GM20000 (cell line): ENCODE results near the gene HIP1R.

ENCODE experiments used
- DNase-seq: peaks from one replicate; pipeline ENCODE4 v3.0.0; 2012; ENCODE audit warnings: low spot score
- TF ChIP-seq, protein P1 (sequence below): IDR thresholded peaks from 2 replicates; pipeline ENCODE4 v1.5.1; 2012; ENCODE audit warnings: mild to moderate bottlenecking, control low read depth; ENCODE audit errors: extremely low read depth, missing control alignments

The HIP1R gene

DNA sequence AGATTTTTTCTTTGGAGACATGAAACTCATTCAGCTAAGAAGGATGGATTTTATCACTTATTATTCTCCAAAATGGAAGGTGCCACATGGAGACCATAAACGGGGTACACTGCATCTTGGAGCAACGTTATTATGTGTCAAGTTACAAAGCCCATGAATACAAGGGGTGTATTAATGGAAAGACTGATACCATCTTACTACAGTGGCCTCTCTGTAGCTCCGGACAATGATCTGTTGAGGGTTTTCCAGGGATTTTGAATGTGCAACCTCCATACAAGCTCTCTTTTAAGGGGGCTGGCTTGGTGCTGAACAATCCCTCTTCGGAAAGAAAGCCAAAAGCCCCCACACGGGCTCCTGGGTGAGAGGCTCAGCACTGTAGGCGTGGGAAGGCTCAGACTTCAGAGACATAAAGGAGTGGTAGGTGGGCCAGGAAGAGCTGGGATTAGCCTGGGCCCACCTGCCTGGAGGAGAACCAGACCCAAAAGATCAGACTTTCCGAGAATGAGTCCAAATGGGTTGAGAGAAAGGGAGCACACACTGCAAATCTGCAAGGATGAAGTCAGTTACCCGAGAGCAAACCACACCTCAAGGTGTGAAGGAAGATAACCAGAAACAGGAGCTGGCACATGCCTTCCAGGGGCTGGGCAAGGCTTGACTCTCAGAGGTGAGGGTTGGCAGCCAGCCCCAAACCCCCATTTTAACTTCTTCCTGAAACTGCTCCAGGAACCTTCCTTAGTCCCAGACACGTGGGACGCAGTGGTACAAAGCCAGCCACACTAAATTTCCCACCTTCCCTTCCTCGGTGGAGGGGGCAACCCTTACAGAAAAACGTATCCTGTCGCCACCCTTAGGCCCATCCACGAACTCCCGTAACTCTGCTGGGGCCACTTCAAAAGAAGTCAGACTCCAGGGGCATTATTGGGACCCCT, 59.2 kb downstream of the HIP1R start:
- no peak for DNase-seq
- TF ChIP-seq, protein P1, sequence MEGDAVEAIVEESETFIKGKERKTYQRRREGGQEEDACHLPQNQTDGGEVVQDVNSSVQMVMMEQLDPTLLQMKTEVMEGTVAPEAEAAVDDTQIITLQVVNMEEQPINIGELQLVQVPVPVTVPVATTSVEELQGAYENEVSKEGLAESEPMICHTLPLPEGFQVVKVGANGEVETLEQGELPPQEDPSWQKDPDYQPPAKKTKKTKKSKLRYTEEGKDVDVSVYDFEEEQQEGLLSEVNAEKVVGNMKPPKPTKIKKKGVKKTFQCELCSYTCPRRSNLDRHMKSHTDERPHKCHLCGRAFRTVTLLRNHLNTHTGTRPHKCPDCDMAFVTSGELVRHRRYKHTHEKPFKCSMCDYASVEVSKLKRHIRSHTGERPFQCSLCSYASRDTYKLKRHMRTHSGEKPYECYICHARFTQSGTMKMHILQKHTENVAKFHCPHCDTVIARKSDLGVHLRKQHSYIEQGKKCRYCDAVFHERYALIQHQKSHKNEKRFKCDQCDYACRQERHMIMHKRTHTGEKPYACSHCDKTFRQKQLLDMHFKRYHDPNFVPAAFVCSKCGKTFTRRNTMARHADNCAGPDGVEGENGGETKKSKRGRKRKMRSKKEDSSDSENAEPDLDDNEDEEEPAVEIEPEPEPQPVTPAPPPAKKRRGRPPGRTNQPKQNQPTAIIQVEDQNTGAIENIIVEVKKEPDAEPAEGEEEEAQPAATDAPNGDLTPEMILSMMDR = no peak

DNA sequence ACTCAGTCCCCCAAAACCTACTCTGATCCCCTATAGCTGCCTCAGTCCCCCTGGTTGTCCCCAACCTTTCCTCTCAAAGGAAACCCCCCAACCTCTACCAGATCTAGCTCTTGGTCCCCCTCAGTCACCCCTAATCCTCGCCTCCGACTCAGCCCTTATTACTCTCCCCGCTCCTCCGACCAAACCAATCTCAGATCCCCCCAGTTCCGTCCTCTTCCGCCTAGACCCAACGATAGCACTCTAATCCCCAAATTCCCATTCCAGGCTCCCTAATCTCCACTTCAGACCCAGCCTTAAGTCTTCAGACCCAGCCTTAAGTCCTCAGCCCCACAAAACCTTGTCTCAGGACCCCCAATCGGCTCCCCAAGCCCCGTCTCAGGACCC, 60.1 kb downstream of the HIP1R start:
- no peak for DNase-seq
- TF ChIP-seq, protein P1 = no peak

DNA sequence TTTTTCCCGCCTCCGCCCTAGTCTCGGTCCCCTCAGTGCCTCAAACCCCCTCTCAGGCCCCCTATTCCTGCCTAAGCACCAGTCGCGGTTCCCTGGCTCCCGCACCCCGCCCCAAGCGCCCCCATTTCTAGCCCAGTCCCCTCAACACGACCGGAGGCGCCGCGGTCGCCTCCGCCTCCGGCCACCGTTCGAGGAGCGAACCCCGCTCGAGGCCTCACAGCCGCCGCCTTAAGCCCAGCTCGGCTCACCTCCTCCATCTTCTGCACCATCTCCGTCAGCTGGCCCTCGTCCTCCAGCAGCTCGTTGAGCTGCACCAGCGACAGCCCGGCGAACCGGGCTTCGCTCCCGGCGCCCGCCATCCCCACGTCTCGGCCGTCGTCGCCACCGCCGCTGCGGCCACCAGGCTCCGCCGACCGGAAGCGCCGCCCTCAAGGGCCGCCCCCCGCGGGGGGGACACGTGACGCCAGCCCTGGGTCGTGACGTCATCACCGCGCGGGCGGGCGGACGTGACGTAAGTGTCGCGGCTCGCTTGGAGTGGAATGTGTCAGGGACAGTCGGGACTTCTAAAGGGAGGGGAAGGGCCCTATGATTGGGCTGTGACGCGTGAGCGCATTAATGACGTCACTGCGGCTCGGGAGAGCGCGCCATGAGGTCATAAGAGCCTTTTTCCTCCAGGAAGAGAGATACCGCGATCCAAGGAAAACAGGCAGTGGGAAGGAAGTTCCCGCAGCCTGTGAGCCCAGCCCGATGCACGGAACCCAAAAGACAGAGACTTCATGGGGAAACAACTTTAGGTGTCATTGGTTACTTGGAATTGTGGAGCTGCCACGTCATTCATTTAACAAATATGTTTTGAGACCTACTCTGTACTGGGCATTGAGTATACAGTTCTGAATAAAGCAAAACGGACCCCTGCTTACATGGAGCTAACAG, 60.7 kb downstream of the HIP1R start, which contains the start of gene VPS37B:
Gene VPS37B (minus strand): TSS at position 421 of the 933 bp plus-strand sequence. CDS start 62 bp downstream, at position 359.
- TF ChIP-seq, protein P1 = no peak
- DNase-seq = peak; percentile 92

DNA sequence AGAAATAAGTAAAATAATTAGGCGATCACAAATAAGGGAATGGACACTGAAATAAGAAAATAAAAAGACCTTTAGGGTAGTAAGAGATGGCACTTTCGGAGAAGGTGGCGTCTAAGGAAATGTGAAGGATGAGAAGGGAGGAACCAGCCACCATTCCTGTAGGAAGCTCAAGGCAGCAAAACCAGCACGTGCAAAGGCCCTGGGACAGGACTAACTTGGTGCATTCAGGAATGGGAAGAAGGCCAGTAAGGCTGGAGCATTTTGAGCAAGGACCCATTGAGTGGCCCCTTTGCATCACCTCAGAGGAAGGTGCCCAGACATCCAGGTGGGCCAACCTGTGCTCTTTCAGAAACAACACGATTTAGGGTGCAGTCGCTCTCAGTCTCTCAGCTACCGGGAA, 61.4 kb downstream of the HIP1R start:
- TF ChIP-seq, protein P1 = no peak
- DNase-seq = no peak

DNA sequence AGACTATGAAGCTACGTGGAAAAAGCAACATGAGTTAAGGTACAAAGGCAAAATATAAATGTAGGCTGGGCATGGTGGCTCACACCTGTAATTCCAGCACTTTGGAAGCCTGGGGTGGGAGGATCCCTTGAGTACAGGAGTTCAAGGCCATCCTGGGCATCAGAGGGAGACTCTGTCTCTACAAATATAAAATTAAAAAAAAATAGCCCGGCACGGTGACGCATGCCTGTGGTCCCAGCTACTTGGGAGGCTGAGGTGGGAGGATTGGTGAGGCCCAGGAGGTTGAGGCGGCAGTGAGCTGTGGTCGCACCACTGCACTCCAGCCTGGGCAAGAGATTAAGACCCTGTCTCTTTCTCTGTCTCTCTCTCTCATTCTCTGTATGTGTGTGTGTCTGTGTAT, 64.6 kb downstream of the HIP1R start:
- TF ChIP-seq, protein P1 = no peak
- no peak for DNase-seq

DNA sequence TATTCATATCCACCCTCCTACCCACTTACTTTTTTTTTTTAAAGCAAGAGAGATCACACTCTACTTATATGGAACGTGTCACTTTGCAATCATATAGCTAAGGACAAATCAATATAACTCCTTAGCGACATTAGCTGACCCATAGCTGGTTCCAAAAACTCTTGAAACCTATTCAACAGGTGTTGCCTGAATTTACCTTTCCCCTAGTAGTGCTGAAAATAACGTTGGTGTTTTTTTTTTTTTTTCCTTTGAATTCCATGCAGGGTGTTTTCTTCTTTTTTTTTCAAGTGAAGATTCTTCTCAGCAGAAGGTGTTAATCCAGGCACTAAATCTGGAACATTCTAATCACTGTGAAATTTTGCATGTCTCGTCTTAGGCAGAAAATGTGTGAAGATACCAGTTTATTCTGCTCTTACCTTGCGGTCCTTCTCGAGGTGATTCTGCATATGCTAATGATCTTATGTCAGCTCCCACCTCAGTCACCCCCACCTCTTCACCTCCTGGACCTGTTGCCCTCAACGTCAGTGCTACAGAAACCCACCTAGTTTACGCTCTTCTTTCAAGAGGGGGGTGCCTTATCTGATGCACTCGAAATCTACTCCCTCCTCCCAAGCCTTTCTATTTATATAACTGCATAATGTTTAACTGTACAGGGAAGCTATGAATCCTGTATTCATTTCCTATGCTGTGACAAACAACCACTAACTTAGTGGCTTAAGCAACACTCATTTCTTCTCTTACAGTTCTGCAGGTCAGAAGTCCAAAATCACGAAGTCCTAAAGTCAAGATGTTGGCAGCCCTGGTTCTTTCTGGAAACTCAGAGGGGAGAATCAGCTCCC, 67.8 kb downstream of the HIP1R start:
- no peak for DNase-seq
- TF ChIP-seq, protein P1 = no peak
